Ureter (tissue), 1 donor: ENCODE results near the gene ENTPD3. TPM values are rescaled to one million over a fixed set of nuclear protein-coding genes. Genes with fewer than 3 reads are reported as not detected.
"Not testable (repeated sequence)": the region's sequence is repeated elsewhere in the genome, so short reads cannot be mapped to it uniquely, and the experiment has no call there.

ENCODE experiments used
- DNase-seq: peaks from one replicate; pipeline ENCODE4 v3.0.0-alpha.2; 2020; ENCODE audit warnings: low spot score
- total RNA-seq: library from RNA; stranded (reverse); gene quantifications from one replicate; pipeline ENCODE4 v1.2.4, GENCODE V29; 2023
- donor health status: DM: yes; HTN: yes; CAD: no.

Gene ENTPD3
- total RNA-seq, 1 donor from 2014 or later, result 30.1 TPM

- not testable (repeated sequence) for DNase-seq
Observed at GRCh38 chr3:40460481-40460880, 73.5 kb downstream of the ENTPD3 start.

- no peak for DNase-seq
Observed at GRCh38 chr3:40461161-40461560, 74.2 kb downstream of the ENTPD3 start.

DNA sequence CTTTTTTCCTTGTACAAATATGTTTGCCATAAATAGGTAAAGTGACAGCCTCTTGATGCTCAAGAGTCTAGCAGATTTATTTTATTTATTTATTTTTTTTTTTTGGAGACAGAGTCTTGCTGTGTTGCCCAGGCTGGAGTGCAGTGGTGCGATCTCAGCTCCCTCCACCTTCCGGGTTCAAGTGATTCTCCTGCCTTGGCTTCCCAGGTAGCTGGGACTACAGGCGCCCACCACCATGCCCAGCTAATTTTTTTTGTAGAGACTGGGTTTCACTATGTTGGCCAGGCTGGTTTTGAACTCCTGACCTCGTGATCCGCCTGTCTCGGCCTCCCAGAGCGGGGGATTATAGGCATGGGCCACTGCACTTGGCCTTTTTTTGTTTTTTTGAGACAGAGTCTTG, 75.9 kb downstream of the ENTPD3 start:
- DNase-seq, result not testable (repeated sequence)

- DNase-seq, result no peak
Observed at GRCh38 chr3:40463579-40463978, 76.6 kb downstream of the ENTPD3 start.

DNA sequence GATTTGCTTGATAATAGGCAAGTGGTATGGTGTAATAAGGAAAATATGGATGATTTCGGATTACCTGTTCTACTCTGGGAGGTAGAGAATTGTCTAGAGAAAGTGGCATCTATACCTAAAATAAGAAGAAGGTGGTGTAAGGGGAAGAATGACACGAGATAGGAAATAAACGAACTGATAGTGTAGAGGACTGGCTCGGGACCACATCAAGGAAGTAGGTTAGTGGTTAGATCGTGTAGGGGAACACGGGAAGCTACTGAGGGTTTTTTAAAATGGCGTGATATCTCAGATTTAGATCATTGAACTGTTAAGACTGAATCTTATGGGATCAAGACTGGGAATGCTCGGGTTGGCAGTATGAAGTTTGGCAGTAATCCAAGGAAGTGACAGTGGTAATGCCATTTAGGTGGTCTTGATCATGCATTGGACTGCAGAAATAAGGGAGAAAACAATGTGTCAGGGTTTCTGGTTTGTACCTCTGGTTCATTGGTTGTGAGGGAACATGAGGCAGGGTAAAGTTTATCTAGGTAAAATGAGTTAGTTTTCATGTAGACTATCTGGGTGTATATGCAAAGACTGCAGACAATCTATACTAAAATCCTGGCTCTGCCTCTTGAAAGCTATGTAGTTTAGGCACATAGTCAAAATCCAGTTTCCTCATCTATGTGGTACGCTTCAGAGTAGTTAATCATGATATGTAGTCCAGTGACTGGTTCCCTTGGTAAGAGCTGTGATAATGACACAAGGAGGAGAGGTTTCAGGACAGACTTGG, 77.5 kb downstream of the ENTPD3 start:
- no peak for DNase-seq

- DNase-seq, result no peak
Observed at GRCh38 chr3:40465111-40465407, 78.1 kb downstream of the ENTPD3 start.

- no peak for DNase-seq
Observed at GRCh38 chr3:40465456-40465855, 78.5 kb downstream of the ENTPD3 start.

DNA sequence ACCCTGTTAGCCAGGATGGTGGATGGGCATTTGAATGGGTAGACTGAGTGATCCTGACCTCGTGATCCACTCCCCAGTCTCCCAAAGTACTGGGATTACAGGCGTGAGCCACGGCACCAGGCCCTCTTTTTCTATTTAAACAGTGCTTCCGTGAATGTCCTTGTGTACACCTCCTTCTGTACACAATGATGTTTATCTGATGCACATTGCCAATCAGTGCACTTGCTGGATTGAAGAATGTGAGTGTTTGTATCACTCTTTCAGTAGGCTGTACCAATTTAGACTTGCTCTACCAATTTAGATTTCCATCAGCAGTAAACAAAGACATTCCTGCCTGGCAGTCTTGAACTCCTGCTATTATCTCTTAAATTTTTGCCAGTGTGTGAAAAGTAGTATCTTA, 81.0 kb downstream of the ENTPD3 start:
- DNase-seq, result no peak

- DNase-seq, result no peak
Observed at GRCh38 chr3:40470701-40471100, 83.7 kb downstream of the ENTPD3 start.

DNA sequence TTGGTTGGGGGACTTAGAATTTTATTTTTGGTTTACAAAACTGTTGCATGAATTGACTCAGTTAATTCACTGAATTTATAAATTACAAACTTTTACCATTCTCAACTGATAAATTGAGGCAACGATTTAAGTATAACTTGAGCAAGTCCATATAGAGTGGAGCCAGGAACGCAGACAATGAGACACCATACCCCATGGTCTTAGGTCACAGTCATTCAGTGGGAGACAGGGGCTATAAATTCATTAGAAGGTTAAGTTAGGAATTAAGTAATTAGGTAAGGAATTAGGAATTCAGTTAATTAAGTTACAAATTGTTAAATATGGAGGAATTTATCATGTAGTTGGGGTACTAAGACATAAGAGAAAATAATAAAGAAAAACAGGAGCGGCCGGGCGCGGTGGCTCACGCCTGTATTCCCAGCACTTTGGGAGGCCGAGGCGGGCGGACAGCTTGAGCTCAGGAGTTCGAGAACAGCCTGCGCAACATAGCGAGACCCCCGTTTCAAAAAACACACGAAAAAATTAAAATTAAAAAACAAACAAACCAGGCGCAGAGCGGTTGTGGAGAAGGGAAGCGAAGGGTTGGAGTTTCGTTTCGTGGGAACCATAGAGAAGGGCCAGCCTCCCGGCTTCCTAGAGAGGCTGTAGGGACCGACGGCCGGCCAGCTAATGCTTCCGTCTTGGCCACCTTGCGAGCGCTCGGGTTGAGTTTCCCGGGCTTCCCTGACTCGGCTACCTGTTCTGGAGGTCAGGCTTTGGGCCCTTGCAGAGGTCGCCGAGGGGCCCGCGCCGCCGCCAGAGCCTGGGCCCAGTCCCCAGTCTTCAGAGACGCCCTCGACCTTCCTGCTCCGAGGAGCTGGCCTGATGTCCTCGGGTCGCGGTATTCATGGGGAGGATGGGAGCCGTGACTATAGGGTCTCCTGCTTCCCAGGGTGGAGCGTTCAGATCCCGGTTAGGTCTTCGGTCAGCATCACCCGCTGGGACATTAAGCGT, 89.8 kb downstream of the ENTPD3 start, which contains the start of gene ZNF619:
Gene ZNF619, plus strand, starts transcription at position 645 of the 993 bp plus-strand sequence. CDS start 858 bp downstream, outside the sequence.
- peak; percentile 75 for DNase-seq

- DNase-seq, result no peak
Observed at GRCh38 chr3:40477666-40478065, 90.7 kb downstream of the ENTPD3 start.

Other genes with a start within 250 kb of the ENTPD3 start
- 53.9 TPM for gene EIF1B, start 77.5 kb upstream of the ENTPD3 start, total RNA-seq
- 2,169 TPM for gene RPL14, start 70.2 kb downstream of the ENTPD3 start, total RNA-seq
- gene ZNF619, start 89.9 kb downstream of the ENTPD3 start, total RNA-seq, result 10.6 TPM
- gene ZNF620, start 118.9 kb downstream of the ENTPD3 start, total RNA-seq, result 5.4 TPM
- 28.0 TPM for gene ZNF621, start 137.8 kb downstream of the ENTPD3 start, total RNA-seq